Fibroblast of lung (primary cell): ENCODE data around the gene SLC16A9. TPM values are rescaled to one million over a fixed set of nuclear protein-coding genes. Genes with fewer than 3 reads are reported as not detected.

ENCODE experiments used
- DNase-seq, 2 donors: peaks; one replicate each; pipeline versions ENCODE4 v3.0.0 to v3.0.0-alpha.2; 2010; ENCODE audit warnings: low read depth in 2 of 2
- H2AFZ ChIP-seq: 2 replicates; pipeline ENCODE4 v1.5.1; 2012; ENCODE audit warnings: low read length, control low read depth, inconsistent platforms
- H3K27ac ChIP-seq: 2 replicates; pipeline ENCODE4 v1.5.1; 2011; ENCODE audit warnings: low read length, control low read depth; ENCODE audit not compliant: insufficient read depth
- H3K27me3 ChIP-seq: 2 replicates; pipeline ENCODE4 v1.5.1; 2011; ENCODE audit warnings: mild to moderate bottlenecking, low read length; ENCODE audit not compliant: control insufficient read depth, insufficient read depth
- H3K36me3 ChIP-seq: 2 replicates; pipeline ENCODE4 v1.5.1; 2011; ENCODE audit warnings: low read length; ENCODE audit not compliant: control insufficient read depth, insufficient read depth
- H3K4me1 ChIP-seq: 2 replicates; pipeline ENCODE4 v1.5.1; 2011; ENCODE audit warnings: low read length; ENCODE audit not compliant: control insufficient read depth, insufficient read depth; ENCODE audit errors: extremely low read depth
- H3K4me2 ChIP-seq: 2 replicates; pipeline ENCODE4 v1.5.1; 2011; ENCODE audit warnings: low read length, control low read depth; ENCODE audit not compliant: insufficient read depth; ENCODE audit errors: extremely low read depth
- H3K4me3 ChIP-seq, 4 experiments: fragments of 200-600 bp in 1 of 4; sonication (generic) in 1 of 4; replicated peaks in 1 of 4; 2 replicates each; pipeline ENCODE4 v1.5.1; 2011 to 2016; ENCODE audit warnings: low read length in 4 of 4, low read depth in 3 of 4, mild to moderate bottlenecking in 3 of 4, control low read depth in 2 of 4, inconsistent platforms in 1 of 4, mixed read lengths in 1 of 4; ENCODE audit not compliant: insufficient read depth in 1 of 4; ENCODE audit errors: control extremely low read depth in 1 of 4
- H3K79me2 ChIP-seq: 2 replicates; pipeline ENCODE4 v1.5.1; 2012; ENCODE audit warnings: mild to moderate bottlenecking, low read length, inconsistent platforms; ENCODE audit not compliant: control insufficient read depth, insufficient read depth
- H3K9ac ChIP-seq: 2 replicates; pipeline ENCODE4 v1.5.1; 2011; ENCODE audit warnings: mild to moderate bottlenecking, low read length, control low read depth; ENCODE audit not compliant: insufficient read depth
- H3K9me3 ChIP-seq: 2 replicates; pipeline ENCODE4 v1.5.1; 2012; ENCODE audit warnings: low read depth, low read length; ENCODE audit not compliant: control insufficient read depth, insufficient read depth
- H4K20me1 ChIP-seq: 2 replicates; pipeline ENCODE4 v1.5.1; 2011; ENCODE audit warnings: low read length; ENCODE audit not compliant: control insufficient read depth, insufficient read depth; ENCODE audit errors: extremely low read depth
- EZH2 ChIP-seq: IDR thresholded peaks from 2 replicates; pipeline ENCODE4 v1.5.1; 2012; ENCODE audit warnings: low read length, control low read depth, mild to moderate bottlenecking; ENCODE audit errors: missing control alignments
- polyA plus RNA-seq, 2 donors: library from polyadenylated mRNA; depleted of rRNA in 1 of 2; stranded (reverse) in 1 of 2; unstranded in 1 of 2; fragments of >200 nt; gene quantifications; 2 replicates each; pipeline ENCODE4 v1.2.1, GENCODE V29; 2011 to 2012; ENCODE audit warnings: missing spikeins in 1 of 2
- total RNA-seq: library from RNA; depleted of rRNA; stranded (reverse); fragments of >200 nt; gene quantifications from 2 replicates; pipeline ENCODE4 v1.2.1, GENCODE V29; 2014
- TF ChIP-seq, protein P1 (sequence below), 2 donors: IDR thresholded peaks in 1 of 2; conservative IDR thresholded peaks in 1 of 2; 1 replicate in 1 of 2; 2 replicates in 1 of 2; pipeline ENCODE4 v1.5.1; 2011 to 2012; ENCODE audit warnings: low read length in 2 of 2, control low read depth in 1 of 2, inconsistent platforms in 1 of 2, low read depth in 1 of 2, mild to moderate bottlenecking in 1 of 2

Gene SLC16A9
- total and polyA plus RNA-seq, 2 donors (not counting 1 experiment from before 2014, with no cell fraction given) = 0.08 to 0.66 TPM

DNA sequence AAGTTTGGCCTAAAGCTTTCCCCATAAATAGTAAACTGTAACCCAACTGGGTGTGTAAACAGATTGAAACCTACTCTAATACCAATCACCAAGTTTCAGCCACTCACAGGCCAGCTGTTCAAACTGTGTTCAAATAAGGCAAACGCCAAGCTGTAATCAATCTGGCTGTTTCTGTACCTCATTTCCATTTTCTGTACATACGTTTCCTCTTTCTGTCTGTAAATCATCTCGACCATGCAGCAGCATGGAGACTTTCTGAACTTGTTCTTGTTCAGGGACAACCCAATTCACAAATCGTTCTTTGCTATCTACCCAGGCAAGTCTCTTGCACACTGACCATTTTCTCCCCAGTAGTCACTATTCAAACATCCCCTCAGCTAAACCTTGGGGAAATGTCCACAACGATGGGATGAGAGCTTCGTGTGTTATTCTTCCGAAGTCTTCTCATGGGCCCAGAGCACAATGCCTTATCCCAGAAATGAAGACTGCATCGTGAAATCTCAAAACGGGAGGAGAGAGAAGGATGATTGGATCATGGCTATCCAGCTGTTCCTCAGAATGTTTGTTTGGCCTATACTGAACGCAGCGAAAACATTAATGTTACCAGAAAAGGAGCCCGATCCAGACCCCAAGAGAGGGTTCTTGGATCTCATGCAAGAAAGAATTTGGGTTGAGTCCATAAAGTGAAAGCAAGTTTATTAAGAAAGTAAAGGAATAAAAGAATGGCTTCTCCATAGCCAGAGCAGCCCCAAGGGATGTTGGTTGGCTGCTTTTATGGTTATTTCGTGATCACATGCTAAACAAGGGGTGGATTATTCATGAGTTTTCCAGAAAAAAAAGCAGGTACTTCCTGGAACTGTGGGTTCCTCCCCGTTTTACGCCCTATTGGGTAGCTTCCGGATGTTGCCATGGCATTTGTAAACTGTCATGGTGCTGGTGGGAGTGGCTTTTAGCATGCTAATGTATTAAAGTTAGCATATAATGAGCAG is 86.2 kb downstream of the SLC16A9 start:
- Histone ChIP-seq H3K4me1 (no peaks in the 10 kb centered on the region), H3K79me2 (no peaks in the 10 kb centered on the region), H3K27ac (no peak overlapping the region), H4K20me1 (no peaks in the 10 kb centered on the region), H3K9ac (no peak overlapping the region), H3K4me2 (no peak overlapping the region), H3K36me3 (no peaks in the 10 kb centered on the region), H3K4me3 (no peak overlapping the region), H2AFZ (no peak overlapping the region), H3K9me3 (no peaks in the 10 kb centered on the region), H3K27me3 (no peaks in the 10 kb centered on the region)
- DNase-seq = no peak
- TF ChIP-seq, protein P1, sequence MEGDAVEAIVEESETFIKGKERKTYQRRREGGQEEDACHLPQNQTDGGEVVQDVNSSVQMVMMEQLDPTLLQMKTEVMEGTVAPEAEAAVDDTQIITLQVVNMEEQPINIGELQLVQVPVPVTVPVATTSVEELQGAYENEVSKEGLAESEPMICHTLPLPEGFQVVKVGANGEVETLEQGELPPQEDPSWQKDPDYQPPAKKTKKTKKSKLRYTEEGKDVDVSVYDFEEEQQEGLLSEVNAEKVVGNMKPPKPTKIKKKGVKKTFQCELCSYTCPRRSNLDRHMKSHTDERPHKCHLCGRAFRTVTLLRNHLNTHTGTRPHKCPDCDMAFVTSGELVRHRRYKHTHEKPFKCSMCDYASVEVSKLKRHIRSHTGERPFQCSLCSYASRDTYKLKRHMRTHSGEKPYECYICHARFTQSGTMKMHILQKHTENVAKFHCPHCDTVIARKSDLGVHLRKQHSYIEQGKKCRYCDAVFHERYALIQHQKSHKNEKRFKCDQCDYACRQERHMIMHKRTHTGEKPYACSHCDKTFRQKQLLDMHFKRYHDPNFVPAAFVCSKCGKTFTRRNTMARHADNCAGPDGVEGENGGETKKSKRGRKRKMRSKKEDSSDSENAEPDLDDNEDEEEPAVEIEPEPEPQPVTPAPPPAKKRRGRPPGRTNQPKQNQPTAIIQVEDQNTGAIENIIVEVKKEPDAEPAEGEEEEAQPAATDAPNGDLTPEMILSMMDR (conservative IDR thresholded peaks at IDR 0.05 in 1 of 2, IDR thresholded peaks at IDR 0.05 in 1 of 2; ENCODE audit: low read depth in 1 of 2, low read length in 2 of 2) = no peak
- no peak for TF ChIP-seq EZH2

- Histone ChIP-seq H3K9ac (no peak overlapping the region), H2AFZ (no peak overlapping the region), H3K27ac (no peak overlapping the region), H3K27me3 (no peaks in the 10 kb centered on the region), H3K9me3 (no peaks in the 10 kb centered on the region), H3K4me3 (no peak overlapping the region), H4K20me1 (no peaks in the 10 kb centered on the region), H3K36me3 (no peaks in the 10 kb centered on the region), H3K4me2 (no peak overlapping the region), H3K79me2 (no peaks in the 10 kb centered on the region), H3K4me1 (no peaks in the 10 kb centered on the region)
- no peak for TF ChIP-seq EZH2
- TF ChIP-seq, protein P1 (conservative IDR thresholded peaks at IDR 0.05 in 1 of 2, IDR thresholded peaks at IDR 0.05 in 1 of 2; ENCODE audit: low read depth in 1 of 2, low read length in 2 of 2) = peak; percentile 50 to 57
- peak; percentile 47 to 80 for DNase-seq
Observed at GRCh38 chr10:59622320-59623132, 87.1 kb downstream of the SLC16A9 start.

- H3K9me3 ChIP-seq = no peaks in the 10 kb centered on the region
- no peak overlapping the region for H3K27ac ChIP-seq
- no peak overlapping the region for H3K9ac ChIP-seq
- no peaks in the 10 kb centered on the region for H4K20me1 ChIP-seq
- H3K79me2 ChIP-seq = no peaks in the 10 kb centered on the region
- no peaks in the 10 kb centered on the region for H3K36me3 ChIP-seq
- H2AFZ ChIP-seq = no peak overlapping the region
- no peak overlapping the region for H3K4me3 ChIP-seq
- DNase-seq = no peak
- H3K4me2 ChIP-seq = no peak overlapping the region
- H3K27me3 ChIP-seq = no peaks in the 10 kb centered on the region
- no peaks in the 10 kb centered on the region for H3K4me1 ChIP-seq
- no peak for TF ChIP-seq EZH2
- TF ChIP-seq, protein P1 (conservative IDR thresholded peaks at IDR 0.05 in 1 of 2, IDR thresholded peaks at IDR 0.05 in 1 of 2; ENCODE audit: low read depth in 1 of 2, low read length in 2 of 2) = no peak
Observed at GRCh38 chr10:59621771-59622170, 87.9 kb downstream of the SLC16A9 start.
